HCT116 (cell line): Measurements from ENCODE around the gene NCAN. TPM values are rescaled to one million over a fixed set of nuclear protein-coding genes. Genes with fewer than 3 reads are reported as not detected.
A peak's percentile ranks its signal among the peaks of the same experiment; 100 is the strongest.

Experiments
- ATAC-seq: fragments of 200-7000 bp; cut with Tn5 transposase; 2 replicates; pipeline ENCODE4 v1.9.1; 2020; ENCODE audit warnings: mild to moderate bottlenecking, moderate library complexity
- BruUV-seq: library from RNA; stranded (reverse); fragments of 400-500 nt; replicated peaks from 2 replicates; lab custom pipeline; 2021; lab: Mats Ljungman, UMichigan
- CTCF ChIA-PET: fragments of 300-600 bp; sonication (Branson Sonifier 250); formaldehyde crosslinking; loops from one replicate; lab custom pipeline; 2021; ENCODE audit warnings: antibody characterized with exemption; lab: Charles Lee
- POLR2A ChIA-PET: fragments of 300-600, 350-600 bp; sonication (Branson Sonifier 250); formaldehyde crosslinking; loops from one replicate; lab custom pipeline; 2021; ENCODE audit warnings: antibody characterized with exemption; lab: Charles Lee
- RAD21 ChIA-PET, 2 experiments: fragments of 300-600 bp; sonication (Branson Sonifier 250); formaldehyde crosslinking; loops; one replicate each; lab custom pipeline; 2023; ENCODE audit warnings: low total read pairs in 2 of 2; ENCODE audit not compliant: uncharacterized antibody in 2 of 2, unreplicated experiment in 2 of 2, low non-redundant PET in 1 of 2; lab: Charles Lee
- DNase-seq: peaks from one replicate; pipeline ENCODE4 v3.0.0-alpha.2; 2010; ENCODE audit warnings: low read depth, low spot score
- H2AFZ ChIP-seq: fragments of 200-600 bp; shearing (Covaris generic), sonication (generic); 2 replicates; pipeline ENCODE4 v1.6.1; 2017; ENCODE audit warnings: low read depth, mixed run types, mixed read lengths, antibody characterized with exemption, low read length; ENCODE audit not compliant: poor library complexity, severe bottlenecking
- H3K27ac ChIP-seq: 2 replicates; pipeline ENCODE4 v1.5.1; 2012; ENCODE audit warnings: low read depth, low read length
- H3K27me3 ChIP-seq: fragments of 200-600 bp; sonication (generic); 2 replicates; pipeline ENCODE4 v1.6.1; 2016; ENCODE audit warnings: mixed run types, low read length, mixed read lengths; ENCODE audit not compliant: insufficient read depth
- H3K36me3 ChIP-seq, 2 experiments: fragments of 200-500 bp in 1 of 2; fragments of 200-600 bp in 1 of 2; sonication (Bioruptor generic) in 1 of 2; sonication (generic) in 1 of 2; 2 replicates each; pipeline versions ENCODE4 v1.5.1 to v1.6.1; 2014 to 2016; ENCODE audit warnings: low read length in 2 of 2, inconsistent platforms in 1 of 2, mixed read lengths in 1 of 2, mixed run types in 1 of 2; ENCODE audit not compliant: insufficient read depth in 2 of 2, control insufficient read depth in 1 of 2
- H3K4me1 ChIP-seq, 2 experiments: fragments of 200-600 bp in 1 of 2; sonication (generic) in 1 of 2; 2 replicates each; pipeline versions ENCODE4 v1.5.1 to v1.6.1; 2012 to 2017; ENCODE audit warnings: low read length in 2 of 2, inconsistent platforms in 1 of 2, mild to moderate bottlenecking in 1 of 2, mixed read lengths in 1 of 2, mixed run types in 1 of 2, moderate library complexity in 1 of 2; ENCODE audit not compliant: insufficient read depth in 2 of 2, control insufficient read depth in 1 of 2
- H3K4me2 ChIP-seq: fragments of 200-600 bp; sonication (generic); 2 replicates; pipeline ENCODE4 v1.6.1; 2017; ENCODE audit warnings: mixed run types, low read length, mixed read lengths
- H3K4me3 ChIP-seq, 2 experiments: fragments of 200-600 bp in 1 of 2; sonication (generic) in 1 of 2; replicated peaks in 1 of 2; 2 replicates each; pipeline ENCODE4 v1.5.1; 2011 to 2016; ENCODE audit warnings: low read length in 2 of 2, control low read depth in 1 of 2, low read depth in 1 of 2, mild to moderate bottlenecking in 1 of 2, mixed read lengths in 1 of 2, mixed run types in 1 of 2
- H3K79me2 ChIP-seq: fragments of 200-600 bp; sonication (generic); 2 replicates; pipeline ENCODE4 v1.6.1; 2017; ENCODE audit warnings: mild to moderate bottlenecking, mixed run types, low read length, moderate library complexity, mixed read lengths; ENCODE audit not compliant: insufficient read depth
- H3K9ac ChIP-seq: fragments of 200-600 bp; sonication (generic); 2 replicates; pipeline ENCODE4 v1.6.1; 2016; ENCODE audit warnings: low read length, mixed read lengths
- H3K9me2 ChIP-seq: fragments of 200-600 bp; sonication (generic), shearing (Covaris generic); 2 replicates; pipeline ENCODE4 v1.6.1; 2017; ENCODE audit warnings: mixed run types, mild to moderate bottlenecking, moderate library complexity; ENCODE audit not compliant: insufficient read depth
- H3K9me3 ChIP-seq, 2 experiments: fragments of 200-500 bp in 1 of 2; fragments of 200-600 bp in 1 of 2; sonication (Bioruptor generic) in 1 of 2; sonication (generic) in 1 of 2; 2 replicates each; pipeline ENCODE4 v1.6.1; 2014 to 2017; ENCODE audit warnings: low read length in 2 of 2, mixed read lengths in 2 of 2, inconsistent platforms in 1 of 2, low read depth in 1 of 2, mild to moderate bottlenecking in 1 of 2, mixed run types in 1 of 2, moderate library complexity in 1 of 2; ENCODE audit not compliant: control insufficient read depth in 1 of 2, insufficient read depth in 1 of 2
- H4K20me1 ChIP-seq: fragments of 200-600 bp; sonication (generic), shearing (Covaris generic); 2 replicates; pipeline ENCODE4 v1.6.1; 2017; ENCODE audit warnings: mixed run types, mild to moderate bottlenecking, moderate library complexity; ENCODE audit not compliant: insufficient read depth
- CEBPB ChIP-seq: IDR thresholded peaks from 2 replicates; pipeline ENCODE4 v1.6.1; 2012; ENCODE audit warnings: low read depth
- EGR1 ChIP-seq: IDR thresholded peaks from 2 replicates; pipeline ENCODE4 v1.6.1; 2012; ENCODE audit warnings: low read depth
- EZH2phosphoT487 ChIP-seq: fragments of 200-600 bp; IDR thresholded peaks from 2 replicates; pipeline ENCODE4 v1.6.1; 2018; ENCODE audit warnings: antibody characterized with exemption, borderline replicate concordance
- FOSL1 ChIP-seq: IDR thresholded peaks from 2 replicates; pipeline ENCODE4 v1.6.1; 2012; ENCODE audit warnings: low read depth
- POLR2AphosphoS5 ChIP-seq: IDR thresholded peaks from 2 replicates; pipeline ENCODE4 v1.6.1; 2011; ENCODE audit warnings: mild to moderate bottlenecking, low read depth, low read length, moderate library complexity
- RAD21 ChIP-seq: IDR thresholded peaks from 2 replicates; pipeline ENCODE4 v1.6.1; 2012; ENCODE audit warnings: low read depth, mild to moderate bottlenecking
- TCF7L2 ChIP-seq: IDR thresholded peaks from 2 replicates; pipeline ENCODE4 v1.7.0; 2011; ENCODE audit warnings: borderline replicate concordance, inconsistent platforms; ENCODE audit not compliant: insufficient read depth, insufficient read length; ENCODE audit errors: extremely low read depth
- YY1 ChIP-seq: IDR thresholded peaks from 2 replicates; pipeline ENCODE4 v1.6.1; 2011; ENCODE audit warnings: low read length, low read depth, moderate library complexity, mild to moderate bottlenecking; ENCODE audit not compliant: insufficient replicate concordance; ENCODE audit errors: extremely low read depth
- ZNF274 ChIP-seq: fragments of 200-500 bp; sonication (Bioruptor generic); IDR thresholded peaks from 2 replicates; pipeline ENCODE4 v1.6.1; 2014; ENCODE audit warnings: mild to moderate bottlenecking, low read depth, low read length, inconsistent platforms
- intact Hi-C: fragments of 100-400 bp; cut with micrococcal nuclease; formaldehyde crosslinking; loops from 2 replicates; pipeline ENCODE4 v1.10.0; 2022
- total RNA-seq: library from RNA; stranded (reverse); gene quantifications from one replicate; pipeline ENCODE4 v1.2.1, GENCODE V29; 2021; ENCODE audit not compliant: unreplicated experiment

Gene NCAN
- total RNA-seq, 1 experiment from 2014 or later, result 0.07 TPM

- TF ChIP-seq ZNF274 (no peak), EGR1 (no peak), TCF7L2 (peak; percentile 85), EZH2phosphoT487 (no peak)
Observed at GRCh38 chr19:19192078-19192882, 19.5 kb upstream of the NCAN start, which contains the start of the genes BORCS8 and RFXANK (continued).

DNA sequence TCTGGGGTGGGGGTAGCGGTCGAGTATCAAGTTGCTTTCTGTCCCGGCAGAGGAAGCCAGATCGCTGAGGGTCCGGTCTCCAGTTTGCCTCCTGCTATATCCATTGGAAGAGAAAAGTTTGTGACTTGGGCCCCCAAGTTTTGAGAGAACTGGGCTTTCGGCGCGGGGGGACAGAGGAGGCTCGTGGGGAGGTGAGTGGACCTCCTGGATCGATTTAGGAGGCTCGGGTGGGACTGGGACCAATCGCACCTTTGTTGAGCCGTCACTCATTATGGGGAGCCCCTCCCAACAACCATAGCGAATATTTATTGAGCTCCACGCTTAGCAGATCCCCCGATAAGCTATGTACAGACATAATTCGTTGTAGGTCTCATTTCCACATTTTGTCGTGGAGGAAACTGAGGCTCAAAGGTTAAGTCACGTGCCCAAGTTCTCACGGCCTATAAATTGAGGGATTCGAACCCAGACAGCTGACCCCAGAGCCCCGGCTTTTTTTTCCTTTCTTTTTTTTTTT lies 18.8 kb upstream of the NCAN start:
- no peak for DNase-seq
- Histone ChIP-seq H3K4me1 (peaks cover 16 to 22% of the 10 kb centered on the region in 2 experiments; a peak in 3 of 4 replicates), H3K4me3 (peak overlapping the region; percentile 98 to 99), H3K4me2 (peak overlapping the region; percentile 98)
- CTCF ChIA-PET, result interaction anchor here (1.3 kb wide), 1 partner anchor 18 kb away, joined by 7 read pairs; no protein-coding TSS in a partner anchor
- no peak for TF ChIP-seq ZNF274
- TF ChIP-seq YY1, result no peak
- no peak for TF ChIP-seq FOSL1
- TF ChIP-seq RAD21, result no peak
- no peak for TF ChIP-seq POLR2AphosphoS5
- TF ChIP-seq CEBPB, result no peak
- TF ChIP-seq, all 23 proteins: peak for 0
- peak; percentile 12 for ATAC-seq
- H3K27me3 ChIP-seq, result no peaks in the 10 kb centered on the region
- peak overlapping the region; percentile 98 for H3K9ac ChIP-seq
- RAD21 ChIA-PET, result no interaction called here
- POLR2A ChIA-PET, result interaction anchor here (2.1 kb wide), 1 partner anchor 10 kb away, joined by 15 read pairs; the partner anchor contains the start of gene NR2C2AP
- peaks cover 3 to 7% of the 10 kb centered on the region in 2 experiments; a peak in 2 of 4 replicates for H3K36me3 ChIP-seq
- no peaks in the 10 kb centered on the region for H3K9me3 ChIP-seq
- H3K9me2 ChIP-seq, result no peaks in the 10 kb centered on the region
- peak overlapping the region; percentile 93 for H2AFZ ChIP-seq
- intact Hi-C loops, result loop anchor here (1.0 kb wide), 1 partner anchor 10 kb away; the partner anchor contains the start of gene NR2C2AP
- H3K79me2 ChIP-seq, result peaks cover 41% of the 10 kb centered on the region
- peak overlapping the region; percentile 84 for H3K27ac ChIP-seq
- BruUV-seq, result TSS peak; percentile 83
- no peaks in the 10 kb centered on the region for H4K20me1 ChIP-seq
